Astrocyte (in vitro differentiated cells and primary cell): ENCODE measurements around the gene GPLD1. TPM values are rescaled to one million over a fixed set of nuclear protein-coding genes. Genes with fewer than 3 reads are reported as not detected.

Experiments used
- DNase-seq: peaks from one replicate; pipeline ENCODE4 v3.0.0-alpha.2; 2010; ENCODE audit warnings: low read depth
- FAIRE-seq: peaks from 2 replicates; lab custom pipeline; 2011; peaks lifted over from hg19 to GRCh38; lab: Jason Lieb, UNC
- H2AFZ ChIP-seq: 2 replicates; pipeline ENCODE4 v1.6.0; 2012; ENCODE audit warnings: low read depth, low read length, inconsistent platforms
- H3K27ac ChIP-seq: 2 replicates; pipeline ENCODE4 v1.5.1; 2011; ENCODE audit warnings: low read depth, low read length, inconsistent platforms
- H3K27me3 ChIP-seq: 2 replicates; pipeline ENCODE4 v1.6.0; 2011; ENCODE audit warnings: low read length, inconsistent platforms; ENCODE audit not compliant: insufficient read depth
- H3K36me3 ChIP-seq: 2 replicates; pipeline ENCODE4 v1.5.1; 2011; ENCODE audit warnings: low read length, inconsistent platforms; ENCODE audit not compliant: insufficient read depth
- H3K4me1 ChIP-seq: 2 replicates; pipeline ENCODE4 v1.5.1; 2011; ENCODE audit warnings: low read length, inconsistent platforms; ENCODE audit not compliant: insufficient read depth
- H3K4me2 ChIP-seq: 2 replicates; pipeline ENCODE4 v1.6.0; 2012; ENCODE audit warnings: low read length, inconsistent platforms
- H3K4me3 ChIP-seq: 2 replicates; pipeline ENCODE4 v1.5.1; 2011; ENCODE audit warnings: low read depth, mild to moderate bottlenecking, low read length, inconsistent platforms; ENCODE audit not compliant: insufficient read depth
- H3K79me2 ChIP-seq: 2 replicates; pipeline ENCODE4 v1.6.0; 2012; ENCODE audit warnings: mild to moderate bottlenecking, low read length, inconsistent platforms; ENCODE audit not compliant: insufficient read depth
- H3K9ac ChIP-seq: 2 replicates; pipeline ENCODE4 v1.6.0; 2012; ENCODE audit warnings: mild to moderate bottlenecking, low read length, inconsistent platforms
- H3K9me3 ChIP-seq: 2 replicates; pipeline ENCODE4 v1.5.1; 2012; ENCODE audit warnings: low read depth, mild to moderate bottlenecking, low read length, inconsistent platforms; ENCODE audit not compliant: insufficient read depth
- H4K20me1 ChIP-seq: 2 replicates; pipeline ENCODE4 v1.6.0; 2012; ENCODE audit warnings: low read length, inconsistent platforms; ENCODE audit not compliant: insufficient read depth
- H3K27ac Mint-ChIP-seq: one replicate; pipeline ENCODE4 v1.8.0; 2021; ENCODE audit warnings: mild to moderate bottlenecking, mixed read lengths; ENCODE audit not compliant: unreplicated experiment
- H3K27me3 Mint-ChIP-seq: one replicate; pipeline ENCODE4 v1.8.0; 2021; ENCODE audit warnings: low read depth, mixed read lengths; ENCODE audit not compliant: unreplicated experiment
- H3K36me3 Mint-ChIP-seq: one replicate; pipeline ENCODE4 v1.8.0; 2021; ENCODE audit warnings: low read depth, mixed read lengths; ENCODE audit not compliant: unreplicated experiment
- H3K4me1 Mint-ChIP-seq: one replicate; pipeline ENCODE4 v1.8.0; 2021; ENCODE audit warnings: low read depth, mixed read lengths; ENCODE audit not compliant: unreplicated experiment
- H3K4me3 Mint-ChIP-seq: one replicate; pipeline ENCODE4 v1.8.0; 2021; ENCODE audit warnings: mild to moderate bottlenecking, moderate library complexity, mixed read lengths; ENCODE audit not compliant: unreplicated experiment
- H3K9me3 Mint-ChIP-seq: one replicate; pipeline ENCODE4 v1.8.0; 2021; ENCODE audit warnings: mild to moderate bottlenecking, mixed read lengths; ENCODE audit not compliant: unreplicated experiment
- EZH2 ChIP-seq: IDR thresholded peaks from 2 replicates; pipeline ENCODE4 v1.6.1; 2012; ENCODE audit warnings: mild to moderate bottlenecking, low read length, inconsistent platforms; ENCODE audit not compliant: insufficient read depth
- total RNA-seq: library from RNA; stranded (reverse); gene quantifications from 2 replicates; pipeline ENCODE4 v1.2.1, GENCODE V29; 2021
- TF ChIP-seq, protein P1 (sequence below): IDR thresholded peaks from 2 replicates; pipeline ENCODE4 v1.5.1; 2011; ENCODE audit warnings: low read depth, mild to moderate bottlenecking, inconsistent platforms, low read length, moderate library complexity; ENCODE audit not compliant: insufficient read depth

GPLD1 gene
- total RNA-seq, 1 donor from 2014 or later, result 0.75 TPM

DNA sequence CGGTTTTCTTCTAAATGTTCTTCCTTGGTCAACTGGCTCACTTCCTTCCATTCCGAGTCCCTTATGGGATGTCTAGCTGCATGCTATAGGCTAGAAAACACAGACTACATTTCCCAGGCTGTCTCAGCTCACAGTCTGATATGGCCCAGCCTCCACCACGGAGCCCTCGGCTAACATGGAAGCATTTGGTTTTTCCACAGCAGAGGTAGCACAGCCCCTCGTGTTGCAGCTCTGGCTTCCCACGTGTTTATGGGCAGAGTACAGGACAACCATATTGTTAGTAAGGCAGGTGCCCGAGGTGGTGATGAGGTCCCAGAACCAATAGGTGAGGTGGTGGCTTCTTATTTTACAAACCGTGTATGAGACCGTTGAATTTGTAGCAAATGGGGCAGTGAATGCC, 8.7 kb downstream of the GPLD1 start:
- Histone ChIP-seq H4K20me1 (no peaks in the 10 kb centered on the region), H3K27ac (no peak overlapping the region), H3K36me3 (no peaks in the 10 kb centered on the region), H3K27me3 (no peaks in the 10 kb centered on the region), H3K4me3 (no peak overlapping the region), H3K9me3 (no peaks in the 10 kb centered on the region), H3K4me2 (no peak overlapping the region), H3K79me2 (no peaks in the 10 kb centered on the region), H3K9ac (no peak overlapping the region), H2AFZ (no peak overlapping the region), H3K4me1 (peaks cover 4% of the 10 kb centered on the region)
- no peak for FAIRE-seq
- no peak for DNase-seq
- Mint-ChIP-seq H3K9me3 (no peaks in the 10 kb centered on the region), H3K4me3 (no peak overlapping the region), H3K36me3 (no peaks in the 10 kb centered on the region), H3K27me3 (no peaks in the 10 kb centered on the region), H3K4me1 (peaks cover 8% of the 10 kb centered on the region), H3K27ac (no peak overlapping the region)
- TF ChIP-seq, protein P1, sequence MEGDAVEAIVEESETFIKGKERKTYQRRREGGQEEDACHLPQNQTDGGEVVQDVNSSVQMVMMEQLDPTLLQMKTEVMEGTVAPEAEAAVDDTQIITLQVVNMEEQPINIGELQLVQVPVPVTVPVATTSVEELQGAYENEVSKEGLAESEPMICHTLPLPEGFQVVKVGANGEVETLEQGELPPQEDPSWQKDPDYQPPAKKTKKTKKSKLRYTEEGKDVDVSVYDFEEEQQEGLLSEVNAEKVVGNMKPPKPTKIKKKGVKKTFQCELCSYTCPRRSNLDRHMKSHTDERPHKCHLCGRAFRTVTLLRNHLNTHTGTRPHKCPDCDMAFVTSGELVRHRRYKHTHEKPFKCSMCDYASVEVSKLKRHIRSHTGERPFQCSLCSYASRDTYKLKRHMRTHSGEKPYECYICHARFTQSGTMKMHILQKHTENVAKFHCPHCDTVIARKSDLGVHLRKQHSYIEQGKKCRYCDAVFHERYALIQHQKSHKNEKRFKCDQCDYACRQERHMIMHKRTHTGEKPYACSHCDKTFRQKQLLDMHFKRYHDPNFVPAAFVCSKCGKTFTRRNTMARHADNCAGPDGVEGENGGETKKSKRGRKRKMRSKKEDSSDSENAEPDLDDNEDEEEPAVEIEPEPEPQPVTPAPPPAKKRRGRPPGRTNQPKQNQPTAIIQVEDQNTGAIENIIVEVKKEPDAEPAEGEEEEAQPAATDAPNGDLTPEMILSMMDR, result no peak

DNA sequence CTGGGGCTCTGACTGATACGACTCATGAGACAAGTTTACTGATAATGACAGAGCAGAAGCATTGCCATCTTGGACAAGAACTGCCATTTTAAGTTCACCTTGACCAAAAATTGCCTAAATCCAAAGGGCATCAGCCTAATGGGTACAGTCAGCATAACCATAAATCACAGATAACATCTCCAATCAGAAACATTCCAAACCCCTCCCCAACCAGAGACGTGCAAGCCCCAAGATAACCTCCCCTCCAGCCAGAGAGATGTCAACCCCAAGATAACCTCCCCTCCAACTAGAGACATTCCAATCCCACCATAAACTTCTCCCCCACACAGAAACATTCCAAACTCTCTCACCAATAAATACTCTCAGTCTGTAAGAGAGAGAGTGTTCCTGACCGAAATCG, 10.5 kb downstream of the GPLD1 start:
- H2AFZ ChIP-seq, result no peak overlapping the region
- TF ChIP-seq EZH2, result no peak
- TF ChIP-seq, protein P1, result no peak
- H3K4me3 Mint-ChIP-seq, result no peak overlapping the region
- H3K79me2 ChIP-seq, result no peaks in the 10 kb centered on the region
- H3K9me3 ChIP-seq, result no peaks in the 10 kb centered on the region
- no peaks in the 10 kb centered on the region for H3K27me3 ChIP-seq
- H3K9ac ChIP-seq, result no peak overlapping the region
- H3K4me2 ChIP-seq, result no peak overlapping the region
- H3K36me3 ChIP-seq, result no peaks in the 10 kb centered on the region
- H3K4me1 Mint-ChIP-seq, result peaks cover 8% of the 10 kb centered on the region
- H3K27ac ChIP-seq, result no peak overlapping the region
- no peaks in the 10 kb centered on the region for H4K20me1 ChIP-seq
- no peak overlapping the region for H3K4me3 ChIP-seq
- DNase-seq (no peak), FAIRE-seq (no peak)
- no peaks in the 10 kb centered on the region for H3K27me3 Mint-ChIP-seq
- no peaks in the 10 kb centered on the region for H3K9me3 Mint-ChIP-seq
- H3K36me3 Mint-ChIP-seq, result no peaks in the 10 kb centered on the region
- no peak overlapping the region for H3K27ac Mint-ChIP-seq
- peaks cover 4% of the 10 kb centered on the region for H3K4me1 ChIP-seq

DNA sequence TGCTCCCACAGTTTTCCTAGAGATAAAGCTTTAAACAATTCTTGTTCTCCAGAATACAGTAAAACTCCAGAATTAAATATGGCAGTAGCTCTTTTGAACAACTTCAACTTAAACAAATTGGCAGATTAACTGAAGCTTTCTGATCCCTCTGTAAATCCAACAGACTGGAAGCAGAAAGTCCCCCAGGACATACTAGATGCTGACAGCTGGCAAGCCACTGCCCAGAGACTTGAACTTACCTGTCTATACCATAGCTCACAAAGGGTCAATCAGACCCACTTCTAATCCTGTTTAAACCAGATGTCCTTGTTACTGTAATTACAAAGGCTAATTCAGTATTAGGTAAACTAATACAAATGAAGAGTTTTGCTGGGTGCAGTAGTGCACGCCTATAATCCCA, 12.3 kb downstream of the GPLD1 start:
- Histone ChIP-seq H3K9me3 (no peaks in the 10 kb centered on the region), H3K4me1 (no peaks in the 10 kb centered on the region), H2AFZ (no peak overlapping the region), H4K20me1 (no peaks in the 10 kb centered on the region), H3K27ac (no peak overlapping the region), H3K36me3 (no peaks in the 10 kb centered on the region), H3K9ac (no peak overlapping the region), H3K4me3 (no peak overlapping the region), H3K79me2 (no peaks in the 10 kb centered on the region), H3K27me3 (no peaks in the 10 kb centered on the region), H3K4me2 (no peak overlapping the region)
- Mint-ChIP-seq H3K9me3 (no peaks in the 10 kb centered on the region), H3K36me3 (no peaks in the 10 kb centered on the region), H3K4me1 (peaks cover 8% of the 10 kb centered on the region), H3K27ac (no peak overlapping the region), H3K27me3 (no peaks in the 10 kb centered on the region), H3K4me3 (no peak overlapping the region)
- DNase-seq (no peak), FAIRE-seq (no peak)
- TF ChIP-seq, protein P1, result no peak
- TF ChIP-seq EZH2, result no peak
